Spleen (tissue), 11 donors: ENCODE results near the gene ZNRF3. TPM values are rescaled to one million over a fixed set of nuclear protein-coding genes. Genes with fewer than 3 reads are reported as not detected.

Experiments used
- DNase-seq: peaks from one replicate; pipeline ENCODE4 v3.0.0-alpha.2; 2020
- H3K27ac ChIP-seq, 8 donors: fragments of 200-600 bp; sonication (generic) in 7 of 8; 1 replicate in 4 of 8; 2 replicates in 4 of 8; pipeline versions ENCODE4 v1.5.0 to v1.8.0; 2016 to 2021; ENCODE audit warnings: inconsistent platforms in 4 of 8, mild to moderate bottlenecking in 4 of 8, moderate library complexity in 1 of 8
- H3K27me3 ChIP-seq, 7 donors: fragments of 200-600 bp; sonication (generic) in 6 of 7; replicated peaks in 1 of 7; 1 replicate in 4 of 7; 2 replicates in 3 of 7; pipeline versions ENCODE4 v1.5.0 to v1.8.0; 2016 to 2021; ENCODE audit warnings: inconsistent platforms in 3 of 7, mild to moderate bottlenecking in 1 of 7
- H3K36me3 ChIP-seq, 6 donors: fragments of 200-600 bp; sonication (generic) in 5 of 6; 1 replicate in 4 of 6; 2 replicates in 2 of 6; pipeline versions ENCODE4 v1.5.0 to v1.8.0; 2016 to 2021; ENCODE audit warnings: inconsistent platforms in 2 of 6
- H3K4me1 ChIP-seq, 6 donors: fragments of 200-600 bp; sonication (generic) in 5 of 6; 1 replicate in 3 of 6; 2 replicates in 3 of 6; pipeline versions ENCODE4 v1.5.0 to v1.8.0; 2016 to 2021; ENCODE audit warnings: inconsistent platforms in 3 of 6
- H3K4me3 ChIP-seq, 8 donors: fragments of 200-600 bp; sonication (generic) in 7 of 8; 1 replicate in 4 of 8; 2 replicates in 4 of 8; pipeline versions ENCODE4 v1.5.0 to v1.8.0; 2016 to 2021; ENCODE audit warnings: inconsistent platforms in 4 of 8, mild to moderate bottlenecking in 4 of 8, moderate library complexity in 2 of 8
- H3K9me3 ChIP-seq, 8 donors: fragments of 200-600 bp; sonication (generic) in 7 of 8; 1 replicate in 4 of 8; 2 replicates in 4 of 8; pipeline versions ENCODE4 v1.5.0 to v1.8.0; 2016 to 2021; ENCODE audit warnings: inconsistent platforms in 4 of 8
- POLR2A ChIP-seq, 3 donors: fragments of 450-650 bp; IDR thresholded peaks; one replicate each; pipeline ENCODE4 v1.5.1; 2017; ENCODE audit warnings: antibody characterized with exemption in 3 of 3, mild to moderate bottlenecking in 1 of 3
- POLR2AphosphoS5 ChIP-seq, 3 donors: sonication (generic); formaldehyde crosslinking; IDR thresholded peaks; one replicate each; pipeline ENCODE4 v1.5.1; 2017; ENCODE audit warnings: antibody characterized with exemption in 3 of 3
- WGBS, 5 donors: extraction: QIAGEN DNeasy Blood & Tissue Kit in 3 of 5; methylation state at CpG; one replicate each; pipeline versions ENCODE4 v1.1.5 to v1.1.7; 2013 to 2018; 5-methylcytosine and 5-hydroxymethylcytosine counted together
- intact Hi-C: fragments of 100-400 bp; cut with DNase I; formaldehyde crosslinking; loops from one replicate; pipeline ENCODE4 v1.15.0; 2023; ENCODE audit warnings: low total_unique reads
- polyA plus RNA-seq, 3 donors: library from polyadenylated mRNA; stranded (reverse); fragments of 200-250 nt; gene quantifications; one replicate each; pipeline ENCODE4 v1.2.1, GENCODE V29; 2013
- total RNA-seq, 7 donors: library from RNA; depleted of rRNA in 3 of 7; stranded (reverse); fragments of >200 nt in 3 of 7; fragmentation: NEBNext Ultra II Directional in 4 of 7; extraction: Animal tissue kit (Norgen Biotek cat#: 25700) in 4 of 7; gene quantifications; one replicate each; pipeline versions ENCODE4 v1.1.0 to v1.2.1, GENCODE V29; 2016 to 2021
- TF ChIP-seq, protein P1 (sequence below), 11 experiments: fragments of 200-600 bp in 7 of 11; fragments of 450-650 bp in 4 of 11; sonication (generic) in 4 of 11; IDR thresholded peaks in 8 of 11; conservative IDR thresholded peaks in 3 of 11; 1 replicate in 7 of 11; 2 replicates in 4 of 11; pipeline versions ENCODE4 v1.4.0 to v1.8.0; 2016 to 2021; ENCODE audit warnings: antibody characterized with exemption in 11 of 11, inconsistent platforms in 4 of 11, mild to moderate bottlenecking in 1 of 11
- donor health status: healthy with polysubstance abuse.
- donor health status: DM: no; HTN: no; CAD: no; lungs with moderate emphysema.
- donor health status: DM: no; HTN: no; CAD: no.
- donor health status: Bipolar disorder and iron deficiency.
- donor health status: healthy.
- donor health status: DM: no; HTN: no; CAD: no.
- donor health status: DM: yes; HTN: yes; CAD: no.

The ZNRF3 gene
- total and polyA plus RNA-seq, 10 donors, result 0.15 to 4.5 (median 2.6) TPM

GRCh38 chr22:29078869-29079207 lies 195.5 kb downstream of the ZNRF3 start:
- H3K4me1 ChIP-seq, result peaks cover 5 to 71% (median 22%) of the 10 kb centered on the region in 6 donors
- WGBS, 5 donors, result 66 to 83% (median 80%) methylated on average over 6 of the region's 6 CpGs
- intact Hi-C loops, result no loop called here
- peaks cover 0 to 28% (median 8%) of the 10 kb centered on the region in 7 donors for H3K27me3 ChIP-seq
- TF ChIP-seq, protein P1, sequence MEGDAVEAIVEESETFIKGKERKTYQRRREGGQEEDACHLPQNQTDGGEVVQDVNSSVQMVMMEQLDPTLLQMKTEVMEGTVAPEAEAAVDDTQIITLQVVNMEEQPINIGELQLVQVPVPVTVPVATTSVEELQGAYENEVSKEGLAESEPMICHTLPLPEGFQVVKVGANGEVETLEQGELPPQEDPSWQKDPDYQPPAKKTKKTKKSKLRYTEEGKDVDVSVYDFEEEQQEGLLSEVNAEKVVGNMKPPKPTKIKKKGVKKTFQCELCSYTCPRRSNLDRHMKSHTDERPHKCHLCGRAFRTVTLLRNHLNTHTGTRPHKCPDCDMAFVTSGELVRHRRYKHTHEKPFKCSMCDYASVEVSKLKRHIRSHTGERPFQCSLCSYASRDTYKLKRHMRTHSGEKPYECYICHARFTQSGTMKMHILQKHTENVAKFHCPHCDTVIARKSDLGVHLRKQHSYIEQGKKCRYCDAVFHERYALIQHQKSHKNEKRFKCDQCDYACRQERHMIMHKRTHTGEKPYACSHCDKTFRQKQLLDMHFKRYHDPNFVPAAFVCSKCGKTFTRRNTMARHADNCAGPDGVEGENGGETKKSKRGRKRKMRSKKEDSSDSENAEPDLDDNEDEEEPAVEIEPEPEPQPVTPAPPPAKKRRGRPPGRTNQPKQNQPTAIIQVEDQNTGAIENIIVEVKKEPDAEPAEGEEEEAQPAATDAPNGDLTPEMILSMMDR (IDR thresholded peaks at IDR 0.05 in 8 of 11, conservative IDR thresholded peaks at IDR 0.05 in 3 of 11), result no peak
- H3K27ac ChIP-seq, result peak overlapping the region in 5 of 8 donors; percentile 18 to 53 (median 44)
- DNase-seq, result no peak
- H3K36me3 ChIP-seq, result no peaks in the 10 kb centered on the region
- H3K4me3 ChIP-seq, result no peak overlapping the region
- no peaks in the 10 kb centered on the region for H3K9me3 ChIP-seq

DNA sequence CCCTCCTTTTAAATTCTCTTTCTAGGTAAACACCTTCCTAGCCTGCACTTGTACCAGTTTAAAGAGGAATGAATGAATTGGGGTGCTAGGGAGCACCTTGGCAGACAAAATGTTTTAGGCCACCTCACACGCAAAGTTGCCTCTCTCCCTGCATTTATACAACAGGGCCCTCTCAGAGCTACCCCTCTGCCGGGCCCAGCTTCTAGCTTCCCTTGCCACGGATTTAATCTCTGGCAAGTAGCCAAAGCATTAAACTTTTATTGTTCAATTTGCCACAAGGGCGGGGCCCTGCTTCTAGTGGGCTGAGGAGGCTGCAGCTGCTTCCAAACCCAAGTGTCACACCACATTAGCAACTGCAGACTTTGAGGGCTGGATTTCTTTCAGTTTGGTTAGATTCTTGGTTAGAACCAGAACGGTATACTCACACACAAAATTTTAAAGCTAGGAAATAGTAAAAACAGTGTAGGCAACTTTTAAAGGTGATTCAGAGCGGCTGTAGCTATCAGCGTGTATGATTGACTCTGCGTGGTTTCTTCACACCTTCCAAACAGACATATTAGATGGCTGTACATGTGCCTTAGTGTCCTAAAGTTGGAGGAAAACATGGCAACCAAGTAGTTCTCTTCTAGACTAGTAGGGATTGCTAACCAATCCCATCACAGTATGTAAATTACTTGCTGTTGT lies 196.0 kb downstream of the ZNRF3 start:
- no peak for DNase-seq
- H3K27me3 ChIP-seq, result peaks cover 0 to 23% (median 3%) of the 10 kb centered on the region in 7 donors
- H3K36me3 ChIP-seq, result no peaks in the 10 kb centered on the region
- H3K27ac ChIP-seq, result peak overlapping the region in 6 of 8 donors; percentile 18 to 53 (median 34)
- intact Hi-C loops, result no loop called here
- H3K4me1 ChIP-seq, result peaks cover 0 to 71% (median 19%) of the 10 kb centered on the region in 6 donors
- WGBS, 5 donors, result 58 to 64% (median 62%) methylated on average over 8 of the region's 8 CpGs
- TF ChIP-seq, protein P1 (IDR thresholded peaks at IDR 0.05 in 8 of 11, conservative IDR thresholded peaks at IDR 0.05 in 3 of 11), result no peak
- no peak overlapping the region for H3K4me3 ChIP-seq
- H3K9me3 ChIP-seq, result no peaks in the 10 kb centered on the region

DNA sequence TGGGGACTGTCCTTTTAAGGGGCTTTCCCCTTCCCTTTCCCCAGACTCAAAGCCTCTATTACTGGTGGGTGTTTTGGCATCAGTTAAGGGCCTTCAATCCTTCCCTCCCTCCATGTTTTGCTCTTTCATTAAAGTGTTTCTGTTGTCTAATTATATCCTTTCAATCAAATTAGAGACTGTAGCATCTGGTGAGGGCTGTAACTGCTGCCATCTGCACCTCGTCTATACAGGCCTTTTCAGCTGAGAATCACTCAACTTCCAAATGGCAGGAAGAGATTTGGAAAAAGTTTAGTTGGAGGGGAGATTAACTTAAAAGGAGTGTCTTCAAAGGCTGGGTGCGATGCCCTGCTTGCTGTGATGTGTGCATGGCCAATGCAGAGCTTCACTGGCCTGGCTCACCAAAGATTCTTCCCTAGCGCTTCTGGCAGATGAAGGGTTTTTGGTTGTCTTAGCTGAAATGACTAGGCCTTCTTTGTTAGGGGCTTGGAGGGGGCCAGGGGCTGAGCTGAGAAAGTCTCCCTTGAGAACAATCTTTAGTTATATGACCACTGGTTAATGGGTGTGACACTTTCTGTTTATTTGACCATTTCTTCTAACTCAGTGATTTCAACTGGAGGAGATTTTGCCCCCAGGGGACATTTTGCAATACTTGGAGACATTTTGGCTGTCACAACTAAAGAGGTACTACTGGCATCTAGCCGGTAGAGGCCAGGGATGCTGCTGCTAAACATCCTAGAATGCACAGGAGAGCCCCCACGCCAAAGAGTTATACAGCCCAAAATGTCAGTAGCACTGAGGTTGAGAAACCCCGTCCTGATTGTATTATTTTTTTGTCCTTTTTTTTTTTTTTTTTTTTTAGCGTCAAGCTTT lies 197.0 kb downstream of the ZNRF3 start:
- Histone ChIP-seq H3K36me3 (no peaks in the 10 kb centered on the region), H3K4me3 (no peak overlapping the region), H3K9me3 (no peaks in the 10 kb centered on the region), H3K27me3 (peaks cover 0 to 13% (median 0%) of the 10 kb centered on the region in 7 donors), H3K4me1 (peaks cover 0 to 63% (median 17%) of the 10 kb centered on the region in 6 donors), H3K27ac (peak overlapping the region in 3 of 8 donors; percentile 3 to 46 (median 44))
- 78 to 87% (median 82%) methylated on average over 7 of the region's 7 CpGs for WGBS, 5 donors
- DNase-seq, result no peak
- intact Hi-C loops, result no loop called here
- TF ChIP-seq POLR2AphosphoS5 (IDR thresholded peaks at IDR 0.05) (no peak), POLR2A (IDR thresholded peaks at IDR 0.05) (no peak)
- TF ChIP-seq, protein P1 (IDR thresholded peaks at IDR 0.05 in 8 of 11, conservative IDR thresholded peaks at IDR 0.05 in 3 of 11), result no peak
